HK-2 (cell line): ENCODE results near the gene SHROOM3.
A peak's percentile ranks its signal among the peaks of the same experiment; 100 is the strongest.
"Not testable (repeated sequence)": the region's sequence is repeated elsewhere in the genome, so short reads cannot be mapped to it uniquely, and the experiment has no call there.

ENCODE experiments used
- DNase-seq: peaks from one replicate; pipeline ENCODE4 v3.0.0-alpha.2; 2018; ENCODE audit not compliant: unreplicated experiment

Gene SHROOM3

DNA sequence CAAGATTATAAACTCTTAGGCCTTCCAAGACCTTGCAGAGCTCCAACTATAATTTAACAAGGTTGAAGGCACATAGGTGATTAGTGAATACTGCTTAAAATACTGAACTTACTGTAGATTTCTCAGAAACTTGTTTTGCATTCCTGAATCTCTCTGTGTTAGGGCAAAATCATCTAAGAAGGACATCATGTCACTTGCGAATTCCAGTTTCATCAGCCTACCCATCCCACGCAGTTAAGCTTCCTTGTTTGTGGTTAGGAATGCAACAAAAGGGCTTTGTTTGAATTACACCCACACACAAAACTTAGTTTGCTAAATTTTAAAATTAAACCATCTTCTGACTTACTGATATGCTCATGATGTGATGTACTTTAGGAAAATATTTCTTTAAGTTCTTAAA lies 288.9 kb downstream of the SHROOM3 start:
- no peak for DNase-seq

- DNase-seq = no peak
Measured at GRCh38 chr4:76725039-76725438, 290.0 kb downstream of the SHROOM3 start.

DNA sequence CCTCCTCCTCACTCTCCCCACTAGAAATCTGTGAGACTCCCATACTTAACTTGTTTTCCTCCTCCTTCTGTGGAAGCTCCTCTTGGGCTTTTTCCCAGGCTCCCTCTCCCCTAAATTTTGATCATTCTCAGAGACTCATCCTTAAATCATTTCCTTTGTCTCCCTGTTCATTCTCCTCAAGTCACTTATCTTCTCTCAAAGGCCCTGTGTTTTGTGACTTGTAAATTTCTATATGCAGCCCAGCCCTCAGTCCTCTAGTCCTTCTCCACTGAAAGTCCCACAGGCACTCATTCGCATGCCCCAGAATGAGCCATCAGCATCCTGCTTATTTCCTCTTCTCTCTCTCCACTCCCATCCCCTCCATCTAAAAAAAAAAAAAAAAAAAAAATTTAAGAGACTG lies 291.1 kb downstream of the SHROOM3 start:
- no peak for DNase-seq

DNA sequence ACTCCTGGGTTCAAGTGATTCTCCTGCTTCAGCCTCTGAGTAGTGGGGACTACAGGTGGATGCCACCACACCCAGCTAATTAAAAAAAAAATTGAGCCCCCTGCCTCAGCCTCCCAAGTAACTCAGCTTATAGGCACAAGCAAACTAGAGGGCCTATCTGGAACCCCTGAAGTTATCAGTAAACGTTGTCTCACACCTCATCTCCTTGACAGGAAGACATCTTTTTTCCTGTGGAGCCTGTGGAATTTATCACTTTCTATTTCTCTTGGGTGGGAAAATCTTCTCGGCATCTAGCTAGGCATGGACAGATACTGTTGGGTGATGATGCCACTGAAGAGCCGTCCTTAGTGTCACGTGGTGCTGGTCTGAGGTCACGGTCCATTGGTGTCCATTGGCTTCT lies 291.6 kb downstream of the SHROOM3 start:
- DNase-seq = no peak

- not testable (repeated sequence) for DNase-seq
Measured at GRCh38 chr4:76727934-76728333, 292.9 kb downstream of the SHROOM3 start.

DNA sequence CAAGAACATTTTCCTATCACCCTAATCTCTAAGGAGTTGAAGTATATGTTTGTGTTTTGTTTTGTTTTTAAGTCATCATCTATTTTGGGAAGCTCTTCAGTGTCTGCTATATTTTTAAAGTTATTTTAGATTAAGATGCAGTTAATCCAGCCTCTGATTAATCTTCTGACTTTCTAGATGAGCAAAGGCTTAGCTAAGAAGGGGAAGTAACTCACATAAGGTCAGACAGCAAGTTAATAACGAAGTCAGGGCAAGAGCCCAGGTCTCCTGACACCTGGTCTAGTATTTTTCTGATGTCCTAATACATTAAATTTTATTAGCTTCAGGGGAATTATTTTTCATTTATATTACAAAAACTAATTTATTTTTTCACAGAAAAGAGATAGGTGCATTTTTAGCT lies 294.4 kb downstream of the SHROOM3 start:
- DNase-seq = no peak

GRCh38 chr4:76729980-76730379 lies 295.0 kb downstream of the SHROOM3 start:
- DNase-seq = no peak

DNA sequence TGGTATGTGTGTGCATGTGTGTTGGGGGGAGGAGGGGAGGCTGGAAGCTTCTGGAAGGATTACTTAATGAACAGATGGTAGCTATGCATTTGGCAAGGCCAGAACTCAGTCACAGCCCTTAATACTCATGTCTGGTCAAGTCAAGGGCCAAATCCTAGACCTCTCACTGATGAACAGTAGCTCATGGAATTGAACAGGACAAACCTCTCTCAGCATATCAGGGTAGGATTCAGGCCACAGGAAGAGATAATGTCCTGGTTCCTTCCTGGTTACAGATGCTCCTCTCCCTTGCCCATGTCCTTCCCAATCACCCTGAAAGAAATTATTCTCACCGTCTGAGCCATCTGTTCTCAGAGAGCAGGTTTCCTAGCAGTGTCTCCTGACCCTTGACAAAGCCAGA lies 297.2 kb downstream of the SHROOM3 start:
- DNase-seq = no peak

DNA sequence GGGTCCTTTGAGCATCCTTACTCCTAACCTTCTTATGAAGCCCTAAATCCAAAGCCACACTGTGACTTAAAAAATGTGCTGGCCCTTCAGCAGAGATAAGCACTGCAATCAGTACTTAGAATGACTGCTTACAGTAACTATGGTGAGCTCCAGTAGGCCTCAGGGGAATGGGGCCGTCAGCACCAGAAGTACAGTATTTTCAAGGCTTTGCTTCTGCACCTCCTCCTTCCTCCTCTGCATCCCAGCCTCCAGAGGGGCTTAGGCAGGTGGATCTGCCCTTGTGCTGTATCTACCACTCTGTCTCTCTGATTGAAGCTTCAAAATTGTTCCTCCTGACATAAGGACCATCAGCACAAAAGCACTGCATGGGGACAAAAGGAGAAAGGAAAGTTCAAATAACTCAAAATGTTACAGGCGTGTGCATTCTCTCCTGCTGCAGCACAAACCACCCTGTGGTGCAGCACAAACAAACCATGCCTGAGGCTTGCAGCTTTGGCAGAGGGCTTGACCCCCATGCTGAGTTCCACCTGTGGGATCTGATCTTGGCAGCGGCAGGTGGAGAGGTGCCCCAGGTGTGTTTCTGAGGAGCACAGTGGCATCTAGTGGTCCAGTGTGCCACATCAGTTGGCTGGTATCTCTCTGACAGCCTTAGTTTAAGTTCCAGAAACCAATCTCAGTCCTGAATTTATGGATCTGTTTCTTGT lies 298.2 kb downstream of the SHROOM3 start:
- no peak for DNase-seq

DNA sequence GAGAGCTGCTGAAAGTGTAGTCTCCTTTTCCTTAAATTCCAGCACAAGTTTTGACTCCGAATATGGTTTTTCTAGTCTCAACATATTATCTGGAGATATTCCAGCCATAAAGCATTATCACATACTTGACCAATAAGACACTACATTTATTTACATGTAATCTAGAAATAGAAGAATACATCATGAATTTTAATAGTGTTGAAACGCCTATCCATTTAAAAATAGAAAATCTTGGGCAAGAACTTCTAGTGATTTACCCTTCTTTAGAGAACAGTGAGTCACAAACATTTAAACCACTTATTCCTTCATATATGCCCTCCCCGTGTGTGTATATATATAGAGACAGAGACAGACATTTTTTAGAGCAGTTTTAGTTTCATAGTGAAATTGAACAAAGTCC lies 301.4 kb downstream of the SHROOM3 start:
- DNase-seq = no peak

GRCh38 chr4:76737180-76737579 lies 302.2 kb downstream of the SHROOM3 start:
- no peak for DNase-seq

- DNase-seq = no peak
Measured at GRCh38 chr4:76737771-76738085, 302.7 kb downstream of the SHROOM3 start.

DNA sequence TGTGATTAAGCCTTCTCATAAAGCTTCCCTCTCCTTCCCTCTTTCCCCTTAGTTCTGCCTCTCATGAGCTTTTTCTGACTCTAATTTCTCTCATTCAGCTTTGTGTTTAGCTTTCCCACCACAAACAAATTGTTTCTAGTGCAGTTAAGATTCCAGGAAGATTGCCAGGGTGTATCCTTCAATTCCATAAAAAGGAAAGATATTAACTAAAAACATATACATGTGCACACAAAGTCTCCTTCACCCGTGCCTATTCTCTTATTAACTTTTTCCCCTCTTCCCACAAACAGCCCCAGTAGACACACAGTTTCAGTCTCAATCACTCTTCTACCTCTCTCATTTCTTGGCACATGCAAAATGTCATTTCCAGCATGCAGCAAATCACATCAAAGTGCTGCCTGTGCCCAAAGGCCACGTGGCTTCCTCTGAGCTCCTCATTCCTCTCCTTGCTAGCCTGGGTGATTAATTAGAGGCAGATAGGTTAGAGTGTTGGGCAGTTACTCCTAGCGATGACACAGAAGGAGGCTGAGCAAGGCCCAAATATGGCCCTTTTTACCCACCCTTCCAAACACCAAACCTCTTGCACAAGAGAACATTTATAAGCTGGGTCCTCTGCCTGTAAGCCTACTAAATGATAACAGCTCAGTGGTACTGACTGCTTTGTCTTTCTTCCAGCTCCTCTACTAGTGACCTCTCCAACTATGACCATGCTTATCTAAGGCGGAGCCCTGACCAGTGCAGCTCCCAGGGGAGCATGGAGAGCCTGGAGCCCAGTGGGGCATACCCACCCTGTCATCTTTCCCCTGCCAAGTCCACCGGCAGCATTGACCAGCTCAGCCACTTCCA lies 303.3 kb downstream of the SHROOM3 start:
- DNase-seq = no peak

DNA sequence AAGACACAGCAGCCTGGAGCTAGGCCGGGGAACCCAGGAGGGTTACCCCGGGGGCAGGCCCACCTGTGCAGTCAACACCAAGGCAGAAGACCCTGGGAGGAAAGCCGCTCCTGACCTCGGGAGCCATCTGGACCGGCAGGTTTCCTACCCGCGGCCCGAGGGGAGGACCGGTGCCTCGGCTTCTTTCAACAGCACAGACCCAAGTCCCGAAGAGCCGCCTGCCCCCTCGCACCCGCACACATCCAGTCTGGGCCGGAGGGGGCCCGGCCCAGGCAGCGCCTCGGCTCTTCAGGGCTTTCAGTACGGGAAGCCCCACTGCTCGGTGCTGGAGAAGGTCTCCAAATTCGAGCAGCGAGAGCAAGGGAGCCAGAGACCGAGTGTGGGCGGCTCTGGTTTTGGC lies 305.2 kb downstream of the SHROOM3 start:
- no peak for DNase-seq

GRCh38 chr4:76740866-76741662 lies 306.0 kb downstream of the SHROOM3 start:
- DNase-seq = no peak

DNA sequence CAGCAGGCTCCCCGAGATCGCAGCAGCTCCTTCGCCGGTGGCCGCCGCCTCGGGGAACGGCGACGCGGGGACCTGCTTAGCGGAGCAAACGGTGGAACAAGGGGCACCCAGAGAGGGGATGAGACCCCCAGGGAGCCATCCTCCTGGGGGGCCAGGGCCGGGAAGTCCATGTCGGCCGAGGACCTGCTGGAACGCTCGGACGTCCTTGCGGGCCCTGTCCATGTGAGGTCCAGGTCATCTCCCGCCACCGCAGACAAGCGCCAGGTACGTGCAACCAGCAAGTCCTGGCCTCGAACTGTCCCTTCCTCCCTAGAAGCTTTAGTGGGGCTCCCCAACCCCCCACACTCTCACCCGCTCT lies 306.6 kb downstream of the SHROOM3 start:
- DNase-seq = no peak

GRCh38 chr4:76744241-76744921 lies 309.4 kb downstream of the SHROOM3 start:
- no peak for DNase-seq

DNA sequence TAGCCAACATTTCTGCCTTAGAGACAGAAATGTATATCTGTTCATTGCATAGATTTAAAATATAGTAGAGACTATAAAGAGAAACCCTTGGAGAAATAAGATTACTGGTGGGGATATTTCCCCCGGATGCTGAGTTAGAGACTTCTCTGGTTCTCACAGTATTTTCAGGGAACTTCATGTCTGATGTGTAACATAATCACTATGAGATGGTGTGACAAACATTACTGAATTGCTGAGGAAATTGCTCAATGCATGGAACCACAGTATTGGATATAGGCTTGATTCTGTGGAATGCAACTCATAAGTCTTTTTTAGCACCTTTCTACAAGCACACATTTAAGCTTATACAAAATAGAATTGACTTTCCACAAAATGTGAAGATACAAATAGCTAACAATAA lies 310.2 kb downstream of the SHROOM3 start:
- DNase-seq = no peak

- no peak for DNase-seq
Measured at GRCh38 chr4:76747563-76747962, 312.5 kb downstream of the SHROOM3 start.

DNA sequence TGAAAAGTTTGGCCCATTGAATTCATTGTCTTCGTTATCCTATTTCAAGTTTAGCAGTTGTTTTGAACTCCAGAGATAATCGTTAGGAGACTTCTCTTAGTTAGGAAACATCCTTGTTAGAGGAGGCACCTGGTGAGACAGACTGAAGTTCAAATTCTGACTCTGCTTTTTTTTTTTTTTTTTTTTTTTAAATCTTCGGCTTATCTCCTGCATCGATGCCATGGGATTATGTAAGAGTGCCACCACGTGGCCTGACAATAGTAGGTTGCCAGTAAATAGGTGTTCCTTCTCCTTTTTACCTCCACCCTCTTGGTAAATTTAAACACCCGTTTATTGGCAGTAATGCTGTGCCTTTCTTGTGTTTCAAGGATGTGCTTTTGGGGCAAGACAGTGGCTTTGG lies 313.6 kb downstream of the SHROOM3 start:
- peak; percentile 16 for DNase-seq

DNA sequence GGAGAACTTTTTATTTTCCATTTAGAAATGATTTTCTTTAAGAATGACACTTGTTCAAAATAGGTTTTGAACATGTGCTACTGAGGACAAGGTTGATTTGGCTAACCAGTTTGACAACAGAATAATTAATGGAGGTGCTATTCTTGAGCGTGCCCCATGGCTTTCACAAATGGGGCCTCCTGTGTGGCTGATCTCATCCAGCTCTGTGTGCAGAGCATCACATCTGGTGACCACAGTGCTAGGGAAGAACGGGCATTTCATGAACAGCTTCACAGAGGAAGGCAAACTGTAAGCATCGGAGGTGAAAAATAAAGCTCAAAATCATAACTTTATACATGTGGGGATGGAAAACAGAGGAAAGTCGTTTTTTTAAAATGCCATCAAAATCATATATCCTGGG lies 314.3 kb downstream of the SHROOM3 start:
- DNase-seq = no peak

GRCh38 chr4:76750716-76751115 lies 315.7 kb downstream of the SHROOM3 start:
- DNase-seq = no peak
